Mesothelial cell of epicardium (in vitro differentiated cells): ENCODE data around the gene ROBO1. TPM values are rescaled to one million over a fixed set of nuclear protein-coding genes. Genes with fewer than 3 reads are reported as not detected.

Experiments
- DNase-seq, 2 experiments: peaks; one replicate each; pipeline ENCODE4 v3.0.0; 2021; ENCODE audit warnings: low spot score in 2 of 2; ENCODE audit not compliant: unreplicated experiment in 2 of 2
- H3K27ac Mint-ChIP-seq: 2 replicates; pipeline ENCODE4 v1.8.0; 2021; ENCODE audit warnings: mixed read lengths
- H3K27me3 Mint-ChIP-seq: 2 replicates; pipeline ENCODE4 v1.8.0; 2021; ENCODE audit warnings: low read depth, mixed read lengths
- H3K36me3 Mint-ChIP-seq: 2 replicates; pipeline ENCODE4 v1.8.0; 2021; ENCODE audit warnings: mixed read lengths
- H3K4me1 Mint-ChIP-seq: 2 replicates; pipeline ENCODE4 v1.8.0; 2021; ENCODE audit warnings: mixed read lengths
- H3K4me3 Mint-ChIP-seq: 2 replicates; pipeline ENCODE4 v1.8.0; 2021; ENCODE audit warnings: mild to moderate bottlenecking, moderate library complexity, mixed read lengths
- H3K9me3 Mint-ChIP-seq: 2 replicates; pipeline ENCODE4 v1.8.0; 2021; ENCODE audit warnings: mixed read lengths
- CTCF ChIP-seq: fragments of 200-600 bp; sonication (generic); IDR thresholded peaks from one replicate; pipeline ENCODE4 v1.5.0; 2021; ENCODE audit warnings: antibody characterized with exemption; ENCODE audit not compliant: unreplicated experiment
- total RNA-seq: library from RNA; stranded (reverse); gene quantifications from 3 replicates; pipeline ENCODE4 v1.2.1, GENCODE V29; 2021

The ROBO1 gene
- total RNA-seq, 1 donor from 2014 or later, result 143 TPM

- Mint-ChIP-seq H3K9me3 (no peaks in the 10 kb centered on the region), H3K27me3 (peaks cover 4% of the 10 kb centered on the region), H3K27ac (no peak overlapping the region), H3K4me1 (no peaks in the 10 kb centered on the region), H3K4me3 (no peak overlapping the region), H3K36me3 (no peaks in the 10 kb centered on the region)
- DNase-seq, result no peak
- TF ChIP-seq CTCF, result no peak
Observed at GRCh38 chr3:79653266-79653830, 114.5 kb downstream of the ROBO1 start.

GRCh38 chr3:79651536-79652065 is 116.2 kb downstream of the ROBO1 start:
- Mint-ChIP-seq H3K4me3 (no peak overlapping the region), H3K36me3 (no peaks in the 10 kb centered on the region), H3K4me1 (no peaks in the 10 kb centered on the region), H3K27me3 (peaks cover 4% of the 10 kb centered on the region), H3K9me3 (no peaks in the 10 kb centered on the region), H3K27ac (no peak overlapping the region)
- no peak for DNase-seq
- TF ChIP-seq CTCF, result no peak

GRCh38 chr3:79639855-79640254 is 127.9 kb downstream of the ROBO1 start:
- DNase-seq, result no peak
- Mint-ChIP-seq H3K27me3 (peaks cover 2% of the 10 kb centered on the region), H3K4me1 (no peaks in the 10 kb centered on the region), H3K36me3 (no peaks in the 10 kb centered on the region), H3K27ac (no peak overlapping the region), H3K9me3 (peaks cover 18% of the 10 kb centered on the region), H3K4me3 (no peak overlapping the region)
- TF ChIP-seq CTCF, result no peak

GRCh38 chr3:79636372-79636771 is 131.4 kb downstream of the ROBO1 start:
- Mint-ChIP-seq H3K27ac (no peak overlapping the region), H3K36me3 (no peaks in the 10 kb centered on the region), H3K9me3 (peaks cover 13% of the 10 kb centered on the region), H3K4me3 (no peak overlapping the region), H3K27me3 (peaks cover 2% of the 10 kb centered on the region), H3K4me1 (no peaks in the 10 kb centered on the region)
- TF ChIP-seq CTCF, result no peak
- DNase-seq, result no peak

GRCh38 chr3:79632842-79633241 is 135.0 kb downstream of the ROBO1 start:
- Mint-ChIP-seq H3K4me3 (no peak overlapping the region), H3K9me3 (no peaks in the 10 kb centered on the region)

More at GRCh38 chr3:79632842-79633241, 135.0 kb downstream of the ROBO1 start:
- Mint-ChIP-seq H3K27me3 (peaks cover 2% of the 10 kb centered on the region), H3K4me1 (no peaks in the 10 kb centered on the region), H3K36me3 (no peaks in the 10 kb centered on the region), H3K27ac (no peak overlapping the region)
- no peak for TF ChIP-seq CTCF
- no peak for DNase-seq
